ENCODE measurements around the gene VANGL1. TPM values are rescaled to one million over a fixed set of nuclear protein-coding genes. Genes with fewer than 3 reads are reported as not detected.

VANGL1 gene
- total RNA-seq, 4 donors from 2014 or later, result 9.5 to 22.2 (median 17.2) TPM

DNA sequence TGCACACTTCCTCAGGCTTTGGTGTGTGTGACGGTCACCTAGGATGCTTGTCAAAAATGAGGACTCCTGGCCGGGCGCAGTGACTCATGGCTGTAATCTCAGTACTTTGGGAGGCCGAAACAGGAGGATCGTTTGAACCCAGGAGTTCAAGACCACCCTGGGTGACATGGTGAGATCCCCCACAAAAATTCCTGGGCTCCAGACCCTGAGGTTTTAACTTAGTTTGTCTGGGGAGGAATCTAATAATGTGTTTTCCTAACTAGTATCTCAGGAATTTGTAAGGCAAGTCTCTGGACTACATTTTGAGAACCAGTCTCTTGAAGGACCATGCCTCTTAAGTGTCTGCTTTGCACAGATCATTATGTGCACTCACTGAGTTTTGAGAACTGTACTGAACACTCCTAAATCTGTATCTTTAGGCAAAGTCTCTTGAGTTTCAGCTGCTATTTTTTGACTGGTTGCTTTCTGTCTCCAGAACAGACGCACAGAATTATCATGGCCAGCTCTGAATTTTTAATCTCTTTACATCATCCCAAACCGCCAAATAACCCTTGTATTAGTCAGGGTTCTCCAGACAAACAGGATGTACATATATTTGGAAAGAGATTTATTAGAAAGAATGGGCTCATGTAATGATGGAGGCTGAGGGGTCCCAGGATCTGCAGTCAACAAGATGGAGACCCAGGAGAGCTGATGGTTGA is 45.5 kb upstream of the VANGL1 start:
- 43 to 45% methylated on average over 7 of the region's 7 CpGs for WGBS, 2 donors
- TF ChIP-seq, protein P1, sequence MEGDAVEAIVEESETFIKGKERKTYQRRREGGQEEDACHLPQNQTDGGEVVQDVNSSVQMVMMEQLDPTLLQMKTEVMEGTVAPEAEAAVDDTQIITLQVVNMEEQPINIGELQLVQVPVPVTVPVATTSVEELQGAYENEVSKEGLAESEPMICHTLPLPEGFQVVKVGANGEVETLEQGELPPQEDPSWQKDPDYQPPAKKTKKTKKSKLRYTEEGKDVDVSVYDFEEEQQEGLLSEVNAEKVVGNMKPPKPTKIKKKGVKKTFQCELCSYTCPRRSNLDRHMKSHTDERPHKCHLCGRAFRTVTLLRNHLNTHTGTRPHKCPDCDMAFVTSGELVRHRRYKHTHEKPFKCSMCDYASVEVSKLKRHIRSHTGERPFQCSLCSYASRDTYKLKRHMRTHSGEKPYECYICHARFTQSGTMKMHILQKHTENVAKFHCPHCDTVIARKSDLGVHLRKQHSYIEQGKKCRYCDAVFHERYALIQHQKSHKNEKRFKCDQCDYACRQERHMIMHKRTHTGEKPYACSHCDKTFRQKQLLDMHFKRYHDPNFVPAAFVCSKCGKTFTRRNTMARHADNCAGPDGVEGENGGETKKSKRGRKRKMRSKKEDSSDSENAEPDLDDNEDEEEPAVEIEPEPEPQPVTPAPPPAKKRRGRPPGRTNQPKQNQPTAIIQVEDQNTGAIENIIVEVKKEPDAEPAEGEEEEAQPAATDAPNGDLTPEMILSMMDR (IDR thresholded peaks at IDR 0.05), result no peak
- no peak for TF ChIP-seq POLR2A (IDR thresholded peaks at IDR 0.05)
- no peak overlapping the region for H3K4me3 ChIP-seq (ENCODE audit: low read depth, poor library complexity, severe bottlenecking)
- no peak for DNase-seq (ENCODE audit: low spot score in 2 of 2)
- intact Hi-C loops (cut with DNase I; ENCODE audit: low total_unique reads), result loop anchor here (5.0 kb wide), 1 partner anchor 459 kb away; no protein-coding TSS in a partner anchor

DNA sequence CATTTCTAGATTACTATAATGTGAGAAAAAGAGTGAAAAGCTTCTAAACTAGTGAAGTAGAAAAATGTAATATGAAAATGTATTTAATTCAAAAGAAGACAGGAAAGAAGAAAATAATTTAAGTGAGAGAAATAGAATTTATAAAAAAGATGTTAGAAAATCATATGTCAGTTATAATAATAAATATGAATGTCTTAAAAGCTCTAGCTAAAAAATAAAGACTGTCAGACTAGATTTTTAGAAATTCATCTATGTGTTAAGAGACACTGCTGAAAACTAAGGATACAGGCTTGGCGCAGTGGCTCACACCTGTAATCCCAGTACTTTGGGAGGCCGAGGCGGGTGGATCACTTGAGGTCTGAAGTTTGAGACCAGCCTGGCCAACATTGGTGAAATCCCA is 37.3 kb upstream of the VANGL1 start:
- TF ChIP-seq POLR2A (IDR thresholded peaks at IDR 0.05), result no peak
- intact Hi-C loops (cut with DNase I; ENCODE audit: low total_unique reads), result no loop called here
- no peak overlapping the region for H3K4me3 ChIP-seq (ENCODE audit: low read depth, poor library complexity, severe bottlenecking)
- DNase-seq (ENCODE audit: low spot score in 2 of 2), result no peak
- 93 to 96% methylated on average over 3 of the region's 3 CpGs for WGBS, 2 donors

DNA sequence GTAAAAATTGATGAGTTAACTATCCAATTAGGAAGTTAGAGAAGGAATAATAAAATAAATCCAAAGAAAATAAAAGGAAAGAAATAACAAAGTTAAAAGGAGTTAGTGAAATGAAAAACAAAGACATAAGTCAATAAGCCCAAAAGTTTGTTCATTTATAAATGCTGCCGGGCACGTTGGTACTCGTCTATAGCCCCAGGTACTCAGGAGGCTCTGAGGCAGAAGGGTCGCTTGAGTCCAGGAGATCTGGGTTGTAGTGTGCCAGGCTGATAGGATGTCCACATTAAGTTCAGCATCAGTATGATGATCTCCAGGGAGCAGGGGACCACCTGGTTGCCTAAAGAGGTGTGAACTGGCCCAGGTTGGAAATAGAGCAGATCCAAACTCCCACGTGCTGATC is 35.5 kb upstream of the VANGL1 start:
- no peak for DNase-seq (ENCODE audit: low spot score in 2 of 2)
- 48 to 57% methylated on average over 5 of the region's 5 CpGs for WGBS, 2 donors
- no peak overlapping the region for H3K4me3 ChIP-seq (ENCODE audit: low read depth, poor library complexity, severe bottlenecking)
- TF ChIP-seq, protein P1 (IDR thresholded peaks at IDR 0.05), result no peak
- no peak for TF ChIP-seq POLR2A (IDR thresholded peaks at IDR 0.05)
- intact Hi-C loops (cut with DNase I; ENCODE audit: low total_unique reads), result no loop called here

DNA sequence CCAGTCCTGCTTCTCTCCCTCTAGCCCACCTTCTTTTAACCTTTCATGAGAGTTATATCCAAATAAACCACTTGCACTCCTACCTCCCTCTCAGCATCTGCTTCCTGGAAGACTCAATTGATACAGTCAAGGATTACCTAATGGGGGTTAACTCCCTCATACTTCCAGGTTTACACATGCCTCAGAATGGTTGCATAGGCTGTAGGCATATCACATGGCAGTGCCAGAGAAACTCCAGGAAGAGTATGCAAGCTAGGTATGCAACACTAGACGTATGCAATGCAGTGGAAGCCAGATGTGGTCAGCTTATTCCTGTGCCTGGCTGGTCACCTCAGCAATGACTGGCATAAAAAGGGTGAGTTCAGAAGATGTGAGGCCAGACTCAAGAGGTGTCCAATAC is 32.7 kb upstream of the VANGL1 start:
- DNase-seq (ENCODE audit: low spot score in 2 of 2), result no peak
- WGBS, 2 donors, result 73 to 75% methylated on average over 1 of the region's 1 CpG
- no peak for TF ChIP-seq POLR2A (IDR thresholded peaks at IDR 0.05)
- TF ChIP-seq, protein P1 (IDR thresholded peaks at IDR 0.05), result no peak
- no peak overlapping the region for H3K4me3 ChIP-seq (ENCODE audit: low read depth, poor library complexity, severe bottlenecking)
- intact Hi-C loops (cut with DNase I; ENCODE audit: low total_unique reads), result no loop called here

DNA sequence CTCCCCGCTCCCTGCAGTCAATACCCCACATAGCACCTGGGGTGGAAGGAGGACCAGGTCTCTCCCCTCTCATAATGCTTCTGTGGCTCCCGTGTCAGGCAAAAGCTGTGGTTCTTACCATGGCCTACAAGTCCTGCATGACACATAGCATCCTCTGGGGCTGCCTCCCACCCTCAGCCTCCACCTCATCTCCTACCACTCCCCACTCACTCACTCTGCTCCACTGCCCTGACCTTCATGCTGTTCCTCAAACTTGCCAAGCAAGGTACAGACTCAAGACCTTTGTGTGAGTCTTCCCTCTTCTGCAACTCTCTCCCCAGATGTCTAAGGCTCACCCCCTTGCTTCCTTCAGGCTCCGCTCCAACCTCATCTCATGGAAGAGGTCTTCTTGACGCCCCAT is 28.0 kb upstream of the VANGL1 start:
- no peak overlapping the region for H3K4me3 ChIP-seq (ENCODE audit: low read depth, poor library complexity, severe bottlenecking)
- WGBS, 2 donors, result 82 to 97% methylated on average over 4 of the region's 4 CpGs
- intact Hi-C loops (cut with DNase I; ENCODE audit: low total_unique reads), result loop anchor here (5.0 kb wide), 1 partner anchor 1506 kb away; no protein-coding TSS in a partner anchor
- TF ChIP-seq, protein P1 (IDR thresholded peaks at IDR 0.05), result no peak
- TF ChIP-seq POLR2A (IDR thresholded peaks at IDR 0.05), result no peak
- DNase-seq (ENCODE audit: low spot score in 2 of 2), result no peak

DNA sequence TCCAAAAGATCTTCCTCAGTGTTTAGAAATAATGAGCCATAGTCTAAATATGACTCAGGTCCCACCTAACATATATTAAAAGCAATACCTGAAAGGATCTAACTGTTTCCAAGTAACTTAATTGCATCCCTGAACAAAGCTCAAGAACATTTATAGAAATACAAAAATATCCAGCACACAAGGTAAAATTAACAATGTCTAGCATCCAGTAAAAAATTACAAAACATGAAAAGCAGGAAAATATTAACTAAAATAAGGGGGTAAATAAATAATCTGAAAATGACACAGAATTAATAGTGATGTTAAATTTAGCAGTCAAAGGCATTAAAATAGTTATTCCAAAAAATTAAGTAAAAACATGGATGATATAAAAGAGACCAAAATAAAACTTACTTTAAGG is 21.3 kb upstream of the VANGL1 start:
- TF ChIP-seq, protein P1 (IDR thresholded peaks at IDR 0.05), result no peak
- no peak for TF ChIP-seq POLR2A (IDR thresholded peaks at IDR 0.05)
- no peak overlapping the region for H3K4me3 ChIP-seq (ENCODE audit: low read depth, poor library complexity, severe bottlenecking)
- intact Hi-C loops (cut with DNase I; ENCODE audit: low total_unique reads), result no loop called here
- no peak for DNase-seq (ENCODE audit: low spot score in 2 of 2)

Data from lower leg skin (tissue), 4 donors.